Activated CD4-positive, alpha-beta T cell treated with anti-CD3 and anti-CD28 coated beads, Interleukin-2, amount 10 ng/mL, durations not matched to agents 7 days and 5 days (primary cell): ENCODE results near the gene FBXW4. TPM values are rescaled to one million over a fixed set of nuclear protein-coding genes. Genes with fewer than 3 reads are reported as not detected.

Experiments
- CTCF ChIA-PET: fragments of 350-600 bp; sonication (Branson Sonifier 250); formaldehyde crosslinking; loops from one replicate; lab custom pipeline; 2021; ENCODE audit warnings: antibody characterized with exemption; lab: Charles Lee
- POLR2A ChIA-PET: fragments of 350-600 bp; sonication (Branson Sonifier 250); formaldehyde crosslinking; loops from one replicate; lab custom pipeline; 2021; ENCODE audit warnings: antibody characterized with exemption; lab: Charles Lee
- DNase-seq: peaks from one replicate; pipeline ENCODE4 v3.0.0-alpha.2; 2020
- H3K27ac Mint-ChIP-seq: one replicate; pipeline ENCODE4 v1.8.0; 2021; ENCODE audit warnings: mild to moderate bottlenecking, moderate library complexity, mixed read lengths
- H3K27me3 Mint-ChIP-seq: one replicate; pipeline ENCODE4 v1.8.0; 2021; ENCODE audit warnings: mixed read lengths
- H3K36me3 Mint-ChIP-seq: one replicate; pipeline ENCODE4 v1.8.0; 2021; ENCODE audit warnings: low read depth, mixed read lengths
- H3K4me1 Mint-ChIP-seq: one replicate; pipeline ENCODE4 v1.8.0; 2021; ENCODE audit warnings: mixed read lengths
- H3K4me3 Mint-ChIP-seq: one replicate; pipeline ENCODE4 v1.8.0; 2021; ENCODE audit warnings: mild to moderate bottlenecking, moderate library complexity, mixed read lengths
- H3K9me3 Mint-ChIP-seq: one replicate; pipeline ENCODE4 v1.8.0; 2021; ENCODE audit warnings: mixed read lengths
- total RNA-seq, 2 experiments: library from RNA; stranded (reverse); gene quantifications; one replicate each; pipeline ENCODE4 v1.2.3, GENCODE V29; 2021

FBXW4 gene
- total RNA-seq, 2 experiments from 2014 or later: 40.7 to 45.4 TPM

- Mint-ChIP-seq H3K4me3 (no peak overlapping the region), H3K36me3 (peaks cover 31% of the 10 kb centered on the region), H3K27me3 (no peaks in the 10 kb centered on the region), H3K9me3 (no peaks in the 10 kb centered on the region), H3K27ac (no peak overlapping the region), H3K4me1 (peaks cover 33% of the 10 kb centered on the region)
- CTCF ChIA-PET: no interaction called here
- DNase-seq: no peak
- POLR2A ChIA-PET: no interaction called here
Measured at GRCh38 chr10:101691081-101691480, 3.9 kb downstream of the FBXW4 start.

- Mint-ChIP-seq H3K27ac (no peak overlapping the region), H3K27me3 (no peaks in the 10 kb centered on the region), H3K4me1 (peaks cover 29% of the 10 kb centered on the region), H3K4me3 (no peak overlapping the region), H3K36me3 (peaks cover 33% of the 10 kb centered on the region), H3K9me3 (no peaks in the 10 kb centered on the region)
- POLR2A ChIA-PET: no interaction called here
- no peak for DNase-seq
- CTCF ChIA-PET: interaction anchor here (0.7 kb wide), 1 partner anchor 202 kb away, joined by 3 read pairs; no protein-coding TSS in a partner anchor
Measured at GRCh38 chr10:101690461-101690860, 4.5 kb downstream of the FBXW4 start.

GRCh38 chr10:101687071-101687658 is 7.8 kb downstream of the FBXW4 start:
- CTCF ChIA-PET: interaction anchor here (2.1 kb wide), 1 partner anchor 13 kb away, joined by 5 read pairs; no protein-coding TSS in a partner anchor
- H3K9me3 Mint-ChIP-seq: no peaks in the 10 kb centered on the region
- peaks cover 39% of the 10 kb centered on the region for H3K36me3 Mint-ChIP-seq
- no peak overlapping the region for H3K27ac Mint-ChIP-seq
- no peak overlapping the region for H3K4me3 Mint-ChIP-seq
- peaks cover 25% of the 10 kb centered on the region for H3K4me1 Mint-ChIP-seq
- POLR2A ChIA-PET: no interaction called here
- no peak for DNase-seq
- H3K27me3 Mint-ChIP-seq: no peaks in the 10 kb centered on the region

GRCh38 chr10:101686133-101686925 is 8.6 kb downstream of the FBXW4 start:
- ChIA-PET CTCF (interaction anchor here (2.1 kb wide), 1 partner anchor 14 kb away, joined by 5 read pairs; no protein-coding TSS in a partner anchor), POLR2A (no interaction called here)
- Mint-ChIP-seq H3K27ac (no peak overlapping the region), H3K27me3 (no peaks in the 10 kb centered on the region), H3K4me1 (peaks cover 19% of the 10 kb centered on the region), H3K4me3 (no peak overlapping the region), H3K9me3 (no peaks in the 10 kb centered on the region), H3K36me3 (peaks cover 36% of the 10 kb centered on the region)
- no peak for DNase-seq

- CTCF ChIA-PET: no interaction called here
Measured at GRCh38 chr10:101684782-101685181, 10.2 kb downstream of the FBXW4 start.

GRCh38 chr10:101683276-101683675 is 11.7 kb downstream of the FBXW4 start:
- no peak overlapping the region for H3K27ac Mint-ChIP-seq
- peaks cover 14% of the 10 kb centered on the region for H3K4me1 Mint-ChIP-seq
- CTCF ChIA-PET: interaction anchor here (0.6 to 1.6 kb wide), 2 partner anchors 10 to 1663 kb away, joined by 3 read pairs; no protein-coding TSS in a partner anchor
- H3K36me3 Mint-ChIP-seq: peaks cover 27% of the 10 kb centered on the region
- H3K4me3 Mint-ChIP-seq: no peak overlapping the region
- H3K9me3 Mint-ChIP-seq: no peaks in the 10 kb centered on the region
- H3K27me3 Mint-ChIP-seq: no peaks in the 10 kb centered on the region
- POLR2A ChIA-PET: no interaction called here
- no peak for DNase-seq

More at GRCh38 chr10:101684782-101685181, 10.2 kb downstream of the FBXW4 start:
- Mint-ChIP-seq H3K4me1 (peaks cover 15% of the 10 kb centered on the region), H3K27me3 (no peaks in the 10 kb centered on the region), H3K36me3 (peaks cover 32% of the 10 kb centered on the region), H3K9me3 (no peaks in the 10 kb centered on the region), H3K27ac (no peak overlapping the region), H3K4me3 (no peak overlapping the region)
- DNase-seq: no peak
- POLR2A ChIA-PET: no interaction called here

- Mint-ChIP-seq H3K4me1 (peaks cover 8% of the 10 kb centered on the region), H3K4me3 (no peak overlapping the region), H3K27me3 (no peaks in the 10 kb centered on the region), H3K9me3 (peaks cover under 1% of the 10 kb centered on the region), H3K36me3 (peaks cover 25% of the 10 kb centered on the region), H3K27ac (no peak overlapping the region)
- CTCF ChIA-PET: interaction anchor here (0.6 to 1.6 kb wide), 2 partner anchors 11 to 1662 kb away, joined by 3 read pairs; no protein-coding TSS in a partner anchor
- POLR2A ChIA-PET: no interaction called here
- no peak for DNase-seq
Measured at GRCh38 chr10:101682172-101682825, 12.7 kb downstream of the FBXW4 start.

GRCh38 chr10:101676565-101676964 is 18.4 kb downstream of the FBXW4 start:
- ChIA-PET CTCF (no interaction called here), POLR2A (no interaction called here)
- no peak overlapping the region for H3K27ac Mint-ChIP-seq
- H3K9me3 Mint-ChIP-seq: peaks cover 12% of the 10 kb centered on the region
- peaks cover 1% of the 10 kb centered on the region for H3K4me1 Mint-ChIP-seq
- no peak for DNase-seq
- no peak overlapping the region for H3K4me3 Mint-ChIP-seq
- H3K27me3 Mint-ChIP-seq: no peaks in the 10 kb centered on the region
- H3K36me3 Mint-ChIP-seq: peaks cover 36% of the 10 kb centered on the region

- Mint-ChIP-seq H3K27ac (no peak overlapping the region), H3K27me3 (no peaks in the 10 kb centered on the region), H3K9me3 (peaks cover 12% of the 10 kb centered on the region), H3K36me3 (peaks cover 45% of the 10 kb centered on the region), H3K4me1 (peaks cover 6% of the 10 kb centered on the region), H3K4me3 (no peak overlapping the region)
- ChIA-PET POLR2A (no interaction called here), CTCF (no interaction called here)
- DNase-seq: no peak
Measured at GRCh38 chr10:101675115-101675514, 19.9 kb downstream of the FBXW4 start.

GRCh38 chr10:101672536-101672935 is 22.4 kb downstream of the FBXW4 start:
- Mint-ChIP-seq H3K4me3 (no peak overlapping the region), H3K9me3 (peaks cover 12% of the 10 kb centered on the region), H3K36me3 (peaks cover 47% of the 10 kb centered on the region), H3K27ac (no peak overlapping the region), H3K27me3 (no peaks in the 10 kb centered on the region), H3K4me1 (peaks cover 6% of the 10 kb centered on the region)
- CTCF ChIA-PET: interaction anchor here (1.7 kb wide), 1 partner anchor 11 kb away, joined by 3 read pairs; no protein-coding TSS in a partner anchor
- POLR2A ChIA-PET: no interaction called here
- DNase-seq: no peak

- H3K4me3 Mint-ChIP-seq: no peak overlapping the region
- DNase-seq: no peak
- peaks cover 40% of the 10 kb centered on the region for H3K36me3 Mint-ChIP-seq
- H3K4me1 Mint-ChIP-seq: peaks cover 6% of the 10 kb centered on the region
- H3K27ac Mint-ChIP-seq: no peak overlapping the region
- POLR2A ChIA-PET: no interaction called here
- H3K27me3 Mint-ChIP-seq: no peaks in the 10 kb centered on the region
- H3K9me3 Mint-ChIP-seq: peaks cover 3% of the 10 kb centered on the region
- CTCF ChIA-PET: interaction anchor here (1.7 kb wide), 1 partner anchor 10 kb away, joined by 3 read pairs; no protein-coding TSS in a partner anchor
Measured at GRCh38 chr10:101671453-101671852, 23.5 kb downstream of the FBXW4 start.

GRCh38 chr10:101670635-101671034 is 24.3 kb downstream of the FBXW4 start:
- Mint-ChIP-seq H3K27me3 (no peaks in the 10 kb centered on the region), H3K9me3 (no peaks in the 10 kb centered on the region), H3K36me3 (peaks cover 40% of the 10 kb centered on the region), H3K4me1 (peaks cover 6% of the 10 kb centered on the region), H3K4me3 (no peak overlapping the region), H3K27ac (no peak overlapping the region)
- DNase-seq: no peak
- ChIA-PET CTCF (interaction anchor here (0.6 kb wide), 2 partner anchors 18 to 53 kb away, joined by 4 to 5 read pairs; no protein-coding TSS in a partner anchor), POLR2A (no interaction called here)
